ELF-1 (cell line): ENCODE measurements around the gene FBXO9.

ENCODE experiments used
- DNase-seq: peaks from one replicate; pipeline ENCODE4 v3.0.0-alpha.2; 2016; ENCODE audit warnings: low read depth, low spot score

The FBXO9 gene

DNA sequence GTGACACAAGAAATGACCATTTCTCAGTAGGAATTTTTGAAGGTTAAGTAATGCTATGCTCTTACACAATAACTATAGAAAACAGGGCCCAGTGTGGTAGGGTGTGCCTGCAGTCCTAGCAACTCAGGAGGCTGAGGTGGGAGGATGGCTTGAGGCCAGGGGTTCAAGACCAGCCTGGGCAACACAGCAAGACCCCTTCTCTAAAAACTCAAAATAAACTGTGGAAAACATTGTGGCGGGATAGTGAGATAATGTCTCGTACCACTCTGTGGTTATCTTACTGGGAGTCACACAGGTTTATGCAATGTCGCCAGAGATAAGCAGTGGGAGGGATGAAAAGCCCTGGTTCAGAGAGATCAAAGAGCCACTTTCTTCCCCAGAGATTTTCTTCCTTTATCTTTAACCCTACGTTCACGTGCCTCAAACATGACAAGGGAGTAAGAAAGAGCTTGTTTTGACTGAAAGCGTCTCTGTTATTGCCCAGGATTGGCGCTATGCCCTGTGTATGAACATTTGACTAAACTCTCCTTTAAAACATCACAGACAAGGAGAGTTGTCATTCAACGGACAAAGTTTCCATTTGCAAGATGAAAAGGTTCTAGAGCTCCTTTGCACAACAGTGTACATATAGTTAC is 69.5 kb downstream of the FBXO9 start:
- no peak for DNase-seq

DNA sequence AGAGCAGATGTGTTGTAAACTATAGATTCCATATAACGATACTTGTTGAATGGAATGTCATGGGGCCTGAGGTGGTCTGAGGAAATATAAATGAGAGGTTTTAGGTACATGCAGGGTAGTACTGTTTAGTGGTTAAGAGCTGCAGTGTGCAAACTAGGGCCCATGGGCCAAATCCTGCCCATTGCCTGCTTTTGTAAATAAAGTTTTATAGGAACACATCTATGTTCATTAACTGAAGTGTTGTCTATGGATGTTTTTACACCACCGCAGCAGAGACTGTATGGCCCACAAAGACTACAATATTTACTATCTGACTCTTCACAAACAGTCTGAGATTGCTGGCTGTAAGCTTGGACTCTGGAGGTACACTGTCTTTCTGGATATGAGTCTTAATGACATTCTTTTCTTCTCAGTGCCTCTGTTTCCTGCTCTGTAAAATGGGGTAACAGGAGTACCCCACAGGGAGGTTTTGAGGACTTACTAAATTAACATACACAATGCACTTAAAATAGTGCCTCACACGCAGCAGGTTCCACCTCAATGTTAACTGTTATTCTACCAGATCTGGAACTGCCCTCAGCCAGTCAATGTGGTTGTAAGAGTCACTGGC is 70.9 kb downstream of the FBXO9 start:
- no peak for DNase-seq

GRCh38 chr6:53139841-53140413 is 74.7 kb downstream of the FBXO9 start:
- DNase-seq, result no peak

GRCh38 chr6:53142810-53143209 is 77.6 kb downstream of the FBXO9 start:
- no peak for DNase-seq

GRCh38 chr6:53143710-53144109 is 78.5 kb downstream of the FBXO9 start:
- no peak for DNase-seq

DNA sequence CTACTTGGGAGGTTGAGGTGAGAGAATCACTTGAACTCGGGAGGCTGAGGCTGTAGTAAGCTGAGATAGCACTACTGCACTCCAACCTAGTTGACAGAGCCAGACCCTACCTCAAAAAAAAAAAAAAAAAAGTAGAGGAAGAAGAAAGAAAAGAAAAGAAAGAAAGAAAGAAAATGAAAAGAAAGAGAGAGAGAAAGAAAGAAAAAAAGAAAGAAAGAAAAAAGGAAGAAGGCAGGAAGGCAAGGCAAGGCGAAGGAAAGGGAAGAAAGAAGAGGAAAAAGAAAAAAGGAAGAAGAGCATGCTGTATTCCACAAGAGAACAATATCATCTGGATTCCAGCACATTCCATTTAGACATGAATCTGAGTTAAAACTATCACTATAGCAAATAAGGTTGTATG is 79.6 kb downstream of the FBXO9 start:
- no peak for DNase-seq

DNA sequence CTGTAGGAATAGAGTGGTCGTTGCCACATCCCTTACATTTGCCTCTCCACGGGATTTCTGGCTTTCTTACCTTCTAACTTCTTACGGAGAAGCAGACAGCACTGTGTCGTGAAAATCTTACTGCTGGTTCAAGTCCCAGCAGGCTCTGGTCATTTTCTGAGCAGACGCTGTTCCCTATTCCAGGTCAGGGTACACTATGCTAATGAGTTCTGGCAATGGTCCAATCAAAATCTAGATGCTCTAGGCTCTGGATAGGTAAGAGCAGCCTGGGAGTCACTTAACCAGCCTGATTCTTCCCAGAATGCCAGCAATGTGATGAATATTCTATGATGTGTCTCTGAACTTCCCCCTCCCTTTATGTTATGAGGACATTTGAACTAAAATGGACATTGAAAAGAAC is 83.5 kb downstream of the FBXO9 start, which contains the start of gene GCM1:
GCM1 (minus strand) TSS at position 158 of the 400 bp plus-strand sequence. CDS start 3,209 bp downstream, outside the sequence.
- DNase-seq, result no peak
